HepG2 (cell line): ENCODE measurements around the gene TCAIM. TPM values are rescaled to one million over a fixed set of nuclear protein-coding genes. Genes with fewer than 3 reads are reported as not detected.

Experiments used
- AGO2 ChIP-seq: fragments of 200-400 bp; formaldehyde crosslinking; optimal IDR thresholded peaks from 2 replicates; pipeline ENCODE3; 2017; ENCODE audit warnings: mild to moderate bottlenecking, low read depth, low read length, moderate library complexity
- BCL6 ChIP-seq: IDR thresholded peaks from 2 replicates; pipeline ENCODE4 v1.6.1; 2016; ENCODE audit warnings: missing genetic modification reagents, missing compliant biosample characterization
- CREBL2 ChIP-seq: sonication (generic); formaldehyde crosslinking; IDR thresholded peaks from 2 replicates; pipeline ENCODE4 v1.8.1; 2023; ENCODE audit warnings: missing genetic modification reagents, mild to moderate bottlenecking, borderline replicate concordance
- FOXA1 ChIP-seq, 2 experiments: fragments of 450-650 bp in 1 of 2; sonication (generic) in 1 of 2; formaldehyde crosslinking in 1 of 2; IDR thresholded peaks; 2 replicates each; pipeline versions ENCODE4 v1.4.0 to v1.6.1; 2016 to 2020; ENCODE audit warnings: missing genetic modification reagents in 1 of 2
- FOXK2 ChIP-seq: fragments of 450-650 bp; IDR thresholded peaks from 2 replicates; pipeline ENCODE4 v1.6.1; 2016
- GPBP1L1 ChIP-seq: sonication (generic); formaldehyde crosslinking; IDR thresholded peaks from 2 replicates; pipeline ENCODE4 v1.5.0; 2020; ENCODE audit warnings: mild to moderate bottlenecking, missing genetic modification reagents
- GTF2F1 ChIP-seq: fragments of 150-350 bp; IDR thresholded peaks from 2 replicates; pipeline ENCODE4 v1.6.1; 2014; ENCODE audit warnings: low read length
- HDAC1 ChIP-seq: sonication (generic); formaldehyde crosslinking; IDR thresholded peaks from 2 replicates; pipeline ENCODE4 v1.5.1; 2020; ENCODE audit warnings: mild to moderate bottlenecking, missing genetic modification reagents
- KAT8 ChIP-seq: IDR thresholded peaks from 2 replicates; pipeline ENCODE4 v1.6.1; 2016; ENCODE audit warnings: missing genetic modification reagents, missing compliant biosample characterization
- NCOA5 ChIP-seq: sonication (generic); formaldehyde crosslinking; IDR thresholded peaks from 2 replicates; pipeline ENCODE4 v1.4.0; 2020; ENCODE audit warnings: missing genetic modification reagents
- NKX3-1 ChIP-seq: sonication (generic); formaldehyde crosslinking; IDR thresholded peaks from 2 replicates; pipeline ENCODE4 v1.5.0; 2020; ENCODE audit warnings: missing genetic modification reagents
- RBAK ChIP-seq: sonication (generic); formaldehyde crosslinking; IDR thresholded peaks from 2 replicates; pipeline ENCODE4 v1.5.1; 2020; ENCODE audit warnings: mild to moderate bottlenecking, missing genetic modification reagents
- RFX3 ChIP-seq: IDR thresholded peaks from 2 replicates; pipeline ENCODE4 v1.6.1; 2016; ENCODE audit warnings: missing biosample characterization, missing genetic modification reagents
- RFXANK ChIP-seq: IDR thresholded peaks from 2 replicates; pipeline ENCODE4 v1.6.1; 2016
- TOPORS ChIP-seq: sonication (generic); formaldehyde crosslinking; IDR thresholded peaks from 2 replicates; pipeline ENCODE4 v1.8.0; 2023; ENCODE audit warnings: mild to moderate bottlenecking, missing genetic modification reagents
- ZBTB40 ChIP-seq, 2 experiments: fragments of 450-650 bp in 1 of 2; sonication (generic) in 1 of 2; formaldehyde crosslinking in 1 of 2; IDR thresholded peaks; 2 replicates each; pipeline versions ENCODE4 v1.6.1 to v1.8.0; 2016 to 2022; ENCODE audit warnings: antibody characterized with exemption in 1 of 2, mild to moderate bottlenecking in 1 of 2, missing genetic modification reagents in 1 of 2
- ZNF670 ChIP-seq: sonication (generic); formaldehyde crosslinking; IDR thresholded peaks from 2 replicates; pipeline ENCODE4 v1.8.0; 2022; ENCODE audit warnings: mild to moderate bottlenecking, missing genetic modification reagents, borderline replicate concordance
- ZNF7 ChIP-seq: IDR thresholded peaks from 2 replicates; pipeline ENCODE4 v1.6.1; 2016; ENCODE audit warnings: missing biosample characterization, missing genetic modification reagents
- polyA plus RNA-seq, 8 experiments: library from polyadenylated mRNA; depleted of rRNA in 3 of 8; stranded (reverse) in 7 of 8; unstranded in 1 of 8; fragments of >200 nt; fragmentation: Illumina TruSeq in 4 of 8; extraction: Trizol in 4 of 8; gene quantifications; 2 replicates each; pipeline versions ENCODE4 v1.2.1 to v1.2.3, GENCODE V29; 2011 to 2016; ENCODE audit warnings: low read depth in 4 of 8, missing spikeins in 1 of 8, mixed read lengths in 1 of 8; ENCODE audit not compliant: insufficient read depth in 1 of 8
- total RNA-seq, 5 experiments: library from RNA; depleted of rRNA; stranded (reverse); fragments of >200 nt; fragmentation: Illumina TruSeq; extraction: Trizol; gene quantifications; 2 replicates each; pipeline ENCODE4 v1.2.3, GENCODE V29; 2016; ENCODE audit warnings: low read depth in 1 of 5
- TF ChIP-seq, protein P1 (sequence below): fragments of 450-650 bp; IDR thresholded peaks from 2 replicates; pipeline ENCODE4 v1.6.1; 2016

The TCAIM gene
- total and polyA plus RNA-seq, 2 of the 13 experiments (the other 11 are each of a cell fraction or from before 2014, with no cell fraction given), result 16.9 to 22.6 TPM

GRCh38 chr3:44359146-44359751, 20.7 kb downstream of the TCAIM start (continued):
- no peak for TF ChIP-seq CREBL2 (CRISPR knock-in tag)
- TF ChIP-seq HDAC1 (CRISPR knock-in tag), result peak; percentile 95
- TF ChIP-seq ZBTB40 (IDR thresholded peaks at IDR 0.05), result no peak
- TF ChIP-seq ZBTB40 (CRISPR knock-in tag; IDR thresholded peaks at IDR 0.05), result peak; percentile 62; the same call in 1 of the 2 replicates
- no peak for TF ChIP-seq FOXK2
- TF ChIP-seq RFXANK, result 0 out of 2 replicates have a peak, but pooled peaks have one; percentile 65
- TF ChIP-seq AGO2, result no peak
- TF ChIP-seq RBAK, result no peak
- TF ChIP-seq FOXA1 (IDR thresholded peaks at IDR 0.05), result no peak
- peak; percentile 45 for TF ChIP-seq FOXA1 (CRISPR knock-in tag; IDR thresholded peaks at IDR 0.05)
- TF ChIP-seq KAT8 (CRISPR knock-in tag), result peak; percentile 68
- TF ChIP-seq TOPORS (CRISPR knock-in tag), result no peak
- 0 out of 2 replicates have a peak, but pooled peaks have one; percentile 68 for TF ChIP-seq NKX3-1 (CRISPR knock-in tag)
- TF ChIP-seq GTF2F1, result no peak
- no peak for TF ChIP-seq NCOA5 (CRISPR knock-in tag)
- TF ChIP-seq ZNF670 (CRISPR knock-in tag), result 0 out of 2 replicates have a peak, but pooled peaks have one; percentile 38
- TF ChIP-seq GPBP1L1, result no peak
- no peak for TF ChIP-seq ZNF7 (CRISPR knock-in tag)
- TF ChIP-seq RFX3 (CRISPR knock-in tag), result no peak
- TF ChIP-seq, protein P1, sequence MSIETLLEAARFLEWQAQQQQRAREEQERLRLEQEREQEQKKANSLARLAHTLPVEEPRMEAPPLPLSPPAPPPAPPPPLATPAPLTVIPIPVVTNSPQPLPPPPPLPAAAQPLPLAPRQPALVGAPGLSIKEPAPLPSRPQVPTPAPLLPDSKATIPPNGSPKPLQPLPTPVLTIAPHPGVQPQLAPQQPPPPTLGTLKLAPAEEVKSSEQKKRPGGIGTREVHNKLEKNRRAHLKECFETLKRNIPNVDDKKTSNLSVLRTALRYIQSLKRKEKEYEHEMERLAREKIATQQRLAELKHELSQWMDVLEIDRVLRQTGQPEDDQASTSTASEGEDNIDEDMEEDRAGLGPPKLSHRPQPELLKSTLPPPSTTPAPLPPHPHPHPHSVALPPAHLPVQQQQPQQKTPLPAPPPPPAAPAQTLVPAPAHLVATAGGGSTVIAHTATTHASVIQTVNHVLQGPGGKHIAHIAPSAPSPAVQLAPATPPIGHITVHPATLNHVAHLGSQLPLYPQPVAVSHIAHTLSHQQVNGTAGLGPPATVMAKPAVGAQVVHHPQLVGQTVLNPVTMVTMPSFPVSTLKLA, result no peak
- TF ChIP-seq BCL6, result peak; percentile 90
